Astrocyte (in vitro differentiated cells and primary cell): ENCODE measurements around the gene USP6.

ENCODE experiments used
- EZH2 ChIP-seq: IDR thresholded peaks from 2 replicates; pipeline ENCODE4 v1.6.1; 2012; ENCODE audit warnings: mild to moderate bottlenecking, low read length, inconsistent platforms; ENCODE audit not compliant: insufficient read depth
- TF ChIP-seq, protein P1 (sequence below): IDR thresholded peaks from 2 replicates; pipeline ENCODE4 v1.5.1; 2011; ENCODE audit warnings: low read depth, mild to moderate bottlenecking, inconsistent platforms, low read length, moderate library complexity; ENCODE audit not compliant: insufficient read depth

DNA sequence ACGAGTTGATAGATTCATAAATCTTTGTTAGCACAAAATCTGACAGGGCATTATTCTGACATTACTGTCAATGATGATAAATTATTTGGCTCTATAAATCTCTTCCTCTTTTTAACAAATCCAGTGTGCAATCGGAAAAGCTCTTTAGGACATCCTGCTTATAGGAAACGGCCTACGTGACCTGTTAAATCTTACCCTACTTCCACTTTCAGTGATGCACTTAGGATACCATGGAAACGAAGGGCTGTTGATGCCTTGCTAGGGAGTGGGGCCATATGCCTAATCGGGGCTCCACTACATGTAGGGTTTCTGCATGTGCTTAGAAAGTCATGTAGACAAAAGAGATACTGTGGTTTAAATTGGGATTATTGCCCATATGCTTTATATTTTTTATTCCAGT is 48.6 kb downstream of the USP6 start:
- TF ChIP-seq, protein P1, sequence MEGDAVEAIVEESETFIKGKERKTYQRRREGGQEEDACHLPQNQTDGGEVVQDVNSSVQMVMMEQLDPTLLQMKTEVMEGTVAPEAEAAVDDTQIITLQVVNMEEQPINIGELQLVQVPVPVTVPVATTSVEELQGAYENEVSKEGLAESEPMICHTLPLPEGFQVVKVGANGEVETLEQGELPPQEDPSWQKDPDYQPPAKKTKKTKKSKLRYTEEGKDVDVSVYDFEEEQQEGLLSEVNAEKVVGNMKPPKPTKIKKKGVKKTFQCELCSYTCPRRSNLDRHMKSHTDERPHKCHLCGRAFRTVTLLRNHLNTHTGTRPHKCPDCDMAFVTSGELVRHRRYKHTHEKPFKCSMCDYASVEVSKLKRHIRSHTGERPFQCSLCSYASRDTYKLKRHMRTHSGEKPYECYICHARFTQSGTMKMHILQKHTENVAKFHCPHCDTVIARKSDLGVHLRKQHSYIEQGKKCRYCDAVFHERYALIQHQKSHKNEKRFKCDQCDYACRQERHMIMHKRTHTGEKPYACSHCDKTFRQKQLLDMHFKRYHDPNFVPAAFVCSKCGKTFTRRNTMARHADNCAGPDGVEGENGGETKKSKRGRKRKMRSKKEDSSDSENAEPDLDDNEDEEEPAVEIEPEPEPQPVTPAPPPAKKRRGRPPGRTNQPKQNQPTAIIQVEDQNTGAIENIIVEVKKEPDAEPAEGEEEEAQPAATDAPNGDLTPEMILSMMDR = no peak
- TF ChIP-seq EZH2 = no peak
